Transverse colon (tissue), 4 donors: Measurements from ENCODE around the gene PMVK. TPM values are rescaled to one million over a fixed set of nuclear protein-coding genes. Genes with fewer than 3 reads are reported as not detected.

Experiments
- DNase-seq: peaks from one replicate; pipeline ENCODE4 v3.0.0-alpha.2; 2019
- H3K27ac ChIP-seq, 4 donors: fragments of 200-600 bp; sonication (generic); 2 replicates each; pipeline ENCODE4 v1.5.1; 2016 to 2018; ENCODE audit warnings: inconsistent platforms in 4 of 4
- H3K27me3 ChIP-seq: fragments of 200-600 bp; sonication (generic); 2 replicates; pipeline ENCODE4 v1.5.1; 2017; ENCODE audit warnings: inconsistent platforms
- H3K36me3 ChIP-seq, 4 donors: fragments of 200-600 bp; sonication (generic); 2 replicates each; pipeline ENCODE4 v1.5.1; 2017 to 2019; ENCODE audit warnings: inconsistent platforms in 4 of 4
- H3K4me1 ChIP-seq, 4 donors: fragments of 200-600 bp; sonication (generic); 2 replicates each; pipeline ENCODE4 v1.5.1; 2017 to 2020; ENCODE audit warnings: inconsistent platforms in 4 of 4
- H3K4me3 ChIP-seq, 4 donors: fragments of 200-600 bp; sonication (generic); 1 replicate in 1 of 4; 2 replicates in 3 of 4; pipeline versions ENCODE4 v1.5.1 to v1.6.1; 2017 to 2019; ENCODE audit warnings: inconsistent platforms in 4 of 4
- H3K9me3 ChIP-seq, 2 donors: fragments of 200-600 bp; sonication (generic); 2 replicates each; pipeline ENCODE4 v1.5.1; 2017 to 2019; ENCODE audit warnings: inconsistent platforms in 2 of 2
- CTCF ChIP-seq, 5 experiments: fragments of 200-600 bp in 3 of 5; fragments of 450-650 bp in 2 of 5; sonication (generic) in 3 of 5; IDR thresholded peaks; 1 replicate in 2 of 5; 2 replicates in 3 of 5; pipeline ENCODE4 v1.5.1; 2016 to 2017; ENCODE audit warnings: antibody characterized with exemption in 5 of 5, inconsistent platforms in 3 of 5, mild to moderate bottlenecking in 2 of 5, moderate library complexity in 1 of 5
- EP300 ChIP-seq: sonication (generic); formaldehyde crosslinking; IDR thresholded peaks from one replicate; pipeline ENCODE4 v1.6.1; 2017; ENCODE audit warnings: antibody characterized with exemption, low read depth
- POLR2A ChIP-seq: fragments of 450-650 bp; IDR thresholded peaks from one replicate; pipeline ENCODE4 v1.6.1; 2016; ENCODE audit warnings: antibody characterized with exemption, mild to moderate bottlenecking, moderate library complexity
- POLR2AphosphoS5 ChIP-seq, 3 donors: sonication (generic); formaldehyde crosslinking; IDR thresholded peaks; one replicate each; pipeline ENCODE4 v1.6.1; 2016; ENCODE audit warnings: antibody characterized with exemption in 3 of 3
- WGBS, 2 donors: methylation state at CpG; one replicate each; pipeline ENCODE4 v1.1.5; 2018; ENCODE audit warnings: low coverage in 1 of 2; 5-methylcytosine and 5-hydroxymethylcytosine counted together
- in situ Hi-C, 4 donors: fragments of 200-750 bp; cut with MboI; loops; one replicate each; pipeline versions ENCODE4 v1.15.0 to v1.15.1; 2017; ENCODE audit warnings: low sequenced_read_pairs in 3 of 4, low pct_ligation_motif_present in 1 of 4, low pct_unique_long_range_greater_than_20kb in 1 of 4
- intact Hi-C: fragments of 100-400 bp; cut with DNase I; formaldehyde crosslinking; loops from one replicate; pipeline ENCODE4 v1.15.1; 2023; ENCODE audit warnings: low total_unique reads
- total RNA-seq, 4 donors: library from RNA; depleted of rRNA; stranded (reverse); fragments of >200 nt; gene quantifications; one replicate each; pipeline ENCODE4 v1.1.0, GENCODE V29; 2016

Gene PMVK
- total RNA-seq, 4 donors from 2014 or later = 6.0 to 19.9 (median 13.1) TPM

DNA sequence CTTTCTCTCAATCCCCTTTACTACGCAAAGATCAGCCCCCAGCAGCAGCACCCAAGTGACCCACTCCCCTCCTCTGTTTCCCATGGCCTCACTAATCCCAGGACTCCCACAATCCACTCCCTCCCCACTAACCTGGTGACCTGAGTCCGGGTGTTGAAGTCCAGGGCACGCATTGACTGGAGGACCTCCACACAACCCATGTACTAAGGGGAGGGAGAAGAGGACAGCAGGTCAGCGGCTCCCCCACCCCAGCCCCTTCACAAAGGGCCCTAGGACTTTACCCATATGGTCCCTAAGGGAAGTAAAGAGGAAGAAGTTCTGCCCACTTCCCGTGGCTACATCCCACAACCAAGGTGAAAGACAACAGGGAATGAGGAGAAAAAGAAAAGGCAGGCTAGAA is 32.7 kb upstream of the PMVK start:
- Histone ChIP-seq H3K27ac (peak overlapping the region; percentile 97 to 99 (median 99)), H3K36me3 (peaks cover 0 to 29% (median 7%) of the 10 kb centered on the region in 4 donors), H3K4me1 (peaks cover 29 to 51% (median 44%) of the 10 kb centered on the region in 4 donors), H3K4me3 (peak overlapping the region in 1 of 4 donors; percentile 46), H3K9me3 (no peaks in the 10 kb centered on the region), H3K27me3 (no peaks in the 10 kb centered on the region)
- no peak for TF ChIP-seq POLR2AphosphoS5 (IDR thresholded peaks at IDR 0.05)
- TF ChIP-seq CTCF (IDR thresholded peaks at IDR 0.05) = no peak
- no peak for TF ChIP-seq EP300
- no peak for TF ChIP-seq POLR2A
- no peak for DNase-seq
- intact Hi-C loops (loop anchor here (5.0 kb wide), 1 partner anchor 33 kb away; the partner anchor contains the start of gene ZBTB7B), in situ Hi-C loops (loop anchor here in 3 of 4 donors (25.0 kb wide), 1 partner anchor 93 kb away; the partner anchor contains the start of genes ADAM15 (in 3 of the 3) and EFNA4 (in 3 of the 3))
- WGBS, 2 donors = 70 to 83% methylated on average over 2 to 5 of the region's 5 CpGs

DNA sequence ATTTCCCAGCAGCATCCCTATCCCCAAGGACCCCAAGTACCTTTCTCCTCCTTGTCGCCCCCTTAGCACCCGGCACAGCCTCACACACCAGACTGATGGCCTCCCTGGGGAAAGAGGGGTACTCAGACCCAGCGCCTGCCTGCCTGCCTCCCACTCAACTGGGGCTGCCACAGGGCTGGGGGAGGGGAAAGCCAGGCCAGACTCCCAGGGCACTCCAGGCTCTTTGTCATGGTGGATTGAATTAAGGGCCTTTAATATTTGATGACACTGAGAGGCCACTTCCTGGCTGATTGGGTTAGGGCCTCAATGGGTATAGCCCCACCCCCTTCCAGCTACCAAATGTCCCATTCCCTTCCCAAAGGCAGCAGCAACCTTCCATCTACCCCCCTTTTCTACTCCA is 32.2 kb upstream of the PMVK start:
- in situ Hi-C loops (loop anchor here in 3 of 4 donors (25.0 kb wide), 1 partner anchor 94 kb away; the partner anchor contains the start of genes ADAM15 (in 3 of the 3) and EFNA4 (in 3 of the 3)), intact Hi-C loops (loop anchor here (5.0 kb wide), 1 partner anchor 34 kb away; the partner anchor contains the start of gene ZBTB7B)
- peak overlapping the region; percentile 97 to 99 (median 99) for H3K27ac ChIP-seq

GRCh38 chr1:154967331-154967950 is 30.9 kb upstream of the PMVK start:
- Histone ChIP-seq H3K27ac (peak overlapping the region in 1 of 4 donors; percentile 7), H3K9me3 (no peaks in the 10 kb centered on the region), H3K36me3 (peaks cover 0 to 32% (median 12%) of the 10 kb centered on the region in 4 donors), H3K4me1 (peaks cover 28 to 53% (median 43%) of the 10 kb centered on the region in 4 donors), H3K4me3 (no peak overlapping the region), H3K27me3 (no peaks in the 10 kb centered on the region)
- intact Hi-C loops = loop anchor here (5.0 kb wide), 1 partner anchor 35 kb away; the partner anchor contains the start of gene ZBTB7B
- TF ChIP-seq CTCF (IDR thresholded peaks at IDR 0.05) (no peak), POLR2AphosphoS5 (IDR thresholded peaks at IDR 0.05) (no peak), EP300 (no peak), POLR2A (no peak)
- no peak for DNase-seq
- in situ Hi-C loops = loop anchor here in 3 of 4 donors (25.0 kb wide), 1 partner anchor 95 kb away; the partner anchor contains the start of genes ADAM15 (in 3 of the 3) and EFNA4 (in 3 of the 3)
- 33 to 82% methylated on average over 1 to 5 of the region's 5 CpGs for WGBS, 2 donors

More for the DNA sequence above, 32.2 kb upstream of the PMVK start:
- H3K4me3 ChIP-seq = no peak overlapping the region
- peaks cover 29 to 51% (median 44%) of the 10 kb centered on the region in 4 donors for H3K4me1 ChIP-seq
- H3K36me3 ChIP-seq = peaks cover 0 to 32% (median 10%) of the 10 kb centered on the region in 4 donors
- H3K27me3 ChIP-seq = no peaks in the 10 kb centered on the region
- 89% methylated on average over 3 of the region's 3 CpGs; no CpG with 5 or more reads in 1 of the 2 donors for WGBS, 2 donors
- no peak for TF ChIP-seq EP300
- TF ChIP-seq POLR2A = no peak
- no peak for TF ChIP-seq CTCF (IDR thresholded peaks at IDR 0.05)
- no peak for TF ChIP-seq POLR2AphosphoS5 (IDR thresholded peaks at IDR 0.05)
- no peaks in the 10 kb centered on the region for H3K9me3 ChIP-seq
- no peak for DNase-seq

- Histone ChIP-seq H3K36me3 (peaks cover 0 to 32% (median 12%) of the 10 kb centered on the region in 4 donors), H3K4me3 (no peak overlapping the region), H3K27ac (no peak overlapping the region), H3K27me3 (no peaks in the 10 kb centered on the region), H3K9me3 (no peaks in the 10 kb centered on the region), H3K4me1 (peaks cover 14 to 43% (median 33%) of the 10 kb centered on the region in 4 donors)
- TF ChIP-seq POLR2AphosphoS5 (IDR thresholded peaks at IDR 0.05) (no peak), POLR2A (no peak), EP300 (no peak), CTCF (IDR thresholded peaks at IDR 0.05) (no peak)
- 88% methylated on average over 7 of the region's 7 CpGs; no CpG with 5 or more reads in 1 of the 2 donors for WGBS, 2 donors
- DNase-seq = no peak
- in situ Hi-C loops (loop anchor here in 3 of 4 donors (25.0 kb wide), 1 partner anchor 96 kb away; the partner anchor contains the start of genes ADAM15 (in 3 of the 3) and EFNA4 (in 3 of the 3)), intact Hi-C loops (loop anchor here (5.0 kb wide), 1 partner anchor 36 kb away; the partner anchor contains the start of gene ZBTB7B)
Measured at GRCh38 chr1:154966111-154966510, 29.6 kb upstream of the PMVK start.
